Activated CD4-positive, CD25-positive, alpha-beta regulatory T cell treated with anti-CD3 and anti-CD28 coated beads, Interleukin-2, amount 50 U/mL, for 16 hours (primary cell): ENCODE results near the gene WIPI1.

Experiments
- DNase-seq: peaks from one replicate; pipeline ENCODE4 v3.0.0-alpha.2; 2020; ENCODE audit warnings: low read depth, low spot score

The WIPI1 gene

DNA sequence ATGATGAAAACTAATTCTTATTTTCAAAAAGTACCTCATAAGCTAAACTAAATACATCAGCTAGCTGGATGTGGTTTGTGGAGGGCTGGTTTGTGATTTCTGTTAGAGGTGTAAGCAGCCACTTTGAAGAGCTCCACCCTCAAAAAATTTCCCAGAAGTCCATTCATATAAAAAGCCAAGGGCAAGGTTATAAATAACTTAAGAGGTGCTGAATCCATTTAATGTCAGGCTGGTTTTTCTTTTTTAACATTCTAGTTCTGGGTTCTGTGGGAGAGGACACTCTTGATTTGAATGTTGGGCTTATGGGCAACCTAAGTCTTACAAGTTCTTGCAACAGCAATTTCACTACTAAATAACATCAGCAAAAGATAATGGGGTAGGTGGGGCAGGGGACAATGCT lies 3.4 kb upstream of the WIPI1 start:
- DNase-seq: no peak

- no peak for DNase-seq
These were observed 2.9 kb upstream of the WIPI1 start for GRCh38 chr17:68460146-68460545.

GRCh38 chr17:68459037-68459639 lies 1.8 kb upstream of the WIPI1 start:
- no peak for DNase-seq

DNA sequence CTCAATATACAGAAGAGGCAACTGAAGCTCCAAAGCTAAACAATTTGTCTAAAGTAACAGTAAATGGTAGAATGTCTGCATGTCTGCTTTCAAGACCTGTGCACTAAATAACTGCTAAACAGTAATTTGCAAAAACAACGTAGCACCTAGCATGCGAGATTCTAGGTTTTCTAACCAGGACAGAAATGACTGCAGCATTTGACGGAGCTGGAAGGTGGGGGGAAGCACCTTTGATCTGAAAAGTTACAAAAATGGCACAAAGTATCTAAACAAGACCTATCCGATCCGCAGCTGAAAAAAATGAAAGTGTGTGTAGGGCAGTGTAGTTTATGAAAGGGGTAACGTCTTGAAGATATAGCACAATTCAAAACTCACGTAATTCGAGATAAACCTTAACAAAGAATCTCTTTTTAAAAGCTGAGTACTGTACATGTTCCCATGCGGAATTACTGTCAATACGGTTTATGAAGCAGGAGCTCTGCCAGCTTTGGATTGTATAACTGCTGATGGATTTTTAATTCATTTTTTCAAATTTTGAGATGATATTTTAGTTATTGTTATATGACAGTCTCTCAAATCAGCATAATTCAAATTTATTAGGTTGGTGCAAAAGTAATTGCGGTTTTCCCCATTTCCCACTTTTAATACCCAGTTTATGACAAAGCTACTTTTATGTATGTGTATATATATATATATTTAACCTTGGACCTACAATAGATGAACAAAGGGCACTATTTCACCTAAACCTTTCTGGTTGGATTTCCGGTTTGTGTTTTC lies 1.2 kb upstream of the WIPI1 start:
- no peak for DNase-seq

DNA sequence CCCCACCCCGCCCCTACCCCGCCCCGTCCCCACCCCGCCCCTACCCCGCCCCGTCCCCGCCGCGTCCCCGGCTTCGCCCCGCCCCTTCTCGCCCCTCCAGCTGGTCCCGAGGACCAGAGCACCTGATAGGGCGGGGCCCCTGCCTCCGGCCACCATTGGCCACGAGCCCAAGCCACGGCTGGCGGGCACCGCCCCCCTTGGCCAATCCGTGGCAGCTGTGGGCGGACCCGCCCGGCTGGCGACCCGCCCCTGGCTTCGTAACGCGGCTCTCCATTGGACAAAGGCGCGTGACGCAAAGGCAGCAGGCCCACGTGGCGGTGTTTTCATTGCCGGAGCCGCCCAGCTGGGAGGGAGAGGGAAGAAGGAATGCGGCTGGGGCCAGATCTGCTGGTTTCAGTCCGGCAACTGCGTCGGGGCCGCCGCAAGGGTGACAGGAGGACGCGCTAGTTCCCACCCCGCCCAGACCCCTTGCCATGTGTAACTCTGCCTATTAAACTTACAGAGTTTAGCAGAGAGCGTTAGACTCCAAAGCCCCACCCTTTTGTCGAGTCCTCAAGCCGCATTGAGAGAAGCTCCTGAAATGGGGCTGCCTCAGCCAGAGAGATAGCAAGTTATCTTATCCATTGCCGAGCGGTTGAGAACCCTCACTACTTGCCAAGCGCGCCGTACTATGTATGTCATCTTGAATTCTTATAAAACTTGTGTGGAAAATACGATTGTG lies 403 bp upstream of the WIPI1 start:
- peak; percentile 98 for DNase-seq

DNA sequence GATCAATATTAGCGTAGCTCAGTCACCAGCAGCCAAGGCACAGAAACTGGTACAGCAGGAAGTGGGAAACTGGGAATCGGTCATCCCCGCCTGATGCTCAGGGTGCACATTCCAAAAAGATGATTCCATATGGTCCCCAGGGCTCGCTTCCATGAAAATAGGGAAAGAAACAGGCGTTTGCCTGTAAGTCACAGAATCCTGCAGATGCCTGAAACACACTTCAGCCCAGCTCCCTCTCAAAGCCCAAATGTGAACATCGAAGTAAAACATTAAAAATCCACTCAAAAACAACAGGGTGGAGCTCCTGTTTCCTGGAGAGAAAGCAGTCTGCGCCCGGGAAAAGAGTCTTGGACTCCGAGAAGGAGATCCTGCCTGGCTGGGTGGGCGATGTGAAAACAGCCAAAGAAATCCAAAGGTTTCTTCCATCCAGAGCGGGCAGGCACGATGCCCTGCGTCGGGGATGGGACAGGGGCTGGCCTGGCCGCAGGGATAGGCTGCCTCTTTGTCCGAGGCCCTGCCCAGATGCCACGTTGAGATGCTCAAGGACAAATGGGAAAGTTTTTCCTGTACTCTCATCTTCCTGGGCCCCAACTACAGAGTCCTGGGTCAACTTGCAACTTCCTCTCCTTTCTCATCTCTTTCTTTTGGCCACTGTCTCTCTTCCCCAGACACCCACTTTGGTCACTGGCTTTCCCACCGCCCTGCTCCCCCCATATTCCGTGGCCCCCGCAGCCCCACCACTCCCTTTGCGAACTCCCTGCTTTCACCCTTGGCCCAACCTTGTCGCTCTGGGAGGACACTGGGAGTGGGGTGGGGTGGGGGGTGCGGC lies 743 bp downstream of the WIPI1 start:
- no peak for DNase-seq

DNA sequence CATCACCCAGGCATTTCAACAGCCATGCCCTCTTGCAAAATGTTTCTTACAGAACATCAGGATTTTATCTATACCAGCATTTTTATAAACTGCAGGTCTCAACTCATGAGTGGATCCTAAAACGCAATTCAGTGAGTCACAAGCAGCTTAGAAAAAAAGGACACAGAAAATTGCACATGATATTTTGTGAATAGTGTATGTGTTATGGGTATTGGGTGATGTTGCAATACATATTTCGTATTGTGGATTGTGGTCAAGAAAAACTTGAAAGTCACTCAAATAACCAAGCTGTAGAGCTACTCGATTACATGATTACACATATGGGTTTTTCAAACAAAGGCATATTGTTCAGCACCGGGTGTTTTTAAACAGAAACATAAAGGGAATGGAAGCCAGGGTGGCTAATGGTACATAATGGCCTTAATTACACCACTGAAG lies 1.4 kb downstream of the WIPI1 start:
- DNase-seq: no peak

DNA sequence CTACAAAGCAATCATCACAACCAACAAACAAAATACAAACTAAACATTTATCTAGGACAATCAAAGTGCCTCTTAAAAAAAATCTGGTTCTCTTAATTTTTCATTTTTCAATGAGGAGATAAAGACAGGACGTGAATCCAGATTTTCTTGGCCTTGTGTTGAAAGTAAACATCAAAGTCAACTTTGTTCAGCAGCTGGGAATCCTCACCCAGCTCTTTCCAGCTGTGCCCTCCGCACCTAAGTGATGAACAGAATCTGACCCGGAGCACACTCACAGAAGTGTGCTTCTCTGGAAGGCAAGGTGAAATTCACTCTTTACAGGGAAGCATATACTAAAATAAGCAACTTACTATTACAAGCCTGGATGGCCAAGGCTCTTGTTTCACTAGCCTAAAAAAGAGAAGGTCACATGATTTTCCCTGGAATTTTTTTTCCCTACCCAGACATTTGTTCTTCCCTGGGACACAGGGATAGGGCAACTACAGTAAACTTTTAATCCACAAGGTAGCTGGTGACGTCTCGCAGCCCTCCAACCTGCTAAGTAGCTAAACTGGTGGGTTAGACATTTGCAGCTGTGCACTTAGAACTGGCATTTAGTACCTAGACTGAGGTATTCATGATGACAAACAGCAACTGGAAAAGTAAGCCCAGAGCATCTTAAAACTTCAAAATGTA lies 3.2 kb downstream of the WIPI1 start:
- DNase-seq: no peak

- no peak for DNase-seq
These were observed 4.5 kb downstream of the WIPI1 start for GRCh38 chr17:68452724-68453290.

GRCh38 chr17:68451670-68452354 lies 5.5 kb downstream of the WIPI1 start:
- no peak for DNase-seq

DNA sequence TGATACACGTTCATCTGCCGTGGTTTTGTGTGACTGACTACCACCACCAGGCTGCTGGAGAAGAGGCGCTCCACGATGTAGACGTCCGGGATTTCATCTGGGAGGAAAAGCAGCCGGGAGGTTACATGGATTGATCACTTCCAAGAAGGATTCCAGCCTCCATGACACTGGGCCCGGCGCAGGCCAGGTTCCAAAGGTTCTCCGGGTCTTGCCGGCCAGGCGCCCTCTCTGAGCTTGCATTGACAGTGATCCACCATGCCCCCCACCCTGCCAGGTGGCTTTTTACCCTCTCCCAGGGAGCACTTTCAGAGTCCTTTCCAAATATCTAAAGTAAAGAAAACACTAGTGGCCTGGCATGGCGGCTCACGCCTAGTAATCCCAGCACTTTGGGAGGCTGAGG lies 6.5 kb downstream of the WIPI1 start:
- DNase-seq: no peak

GRCh38 chr17:68450391-68450790 lies 6.9 kb downstream of the WIPI1 start:
- DNase-seq: no peak

DNA sequence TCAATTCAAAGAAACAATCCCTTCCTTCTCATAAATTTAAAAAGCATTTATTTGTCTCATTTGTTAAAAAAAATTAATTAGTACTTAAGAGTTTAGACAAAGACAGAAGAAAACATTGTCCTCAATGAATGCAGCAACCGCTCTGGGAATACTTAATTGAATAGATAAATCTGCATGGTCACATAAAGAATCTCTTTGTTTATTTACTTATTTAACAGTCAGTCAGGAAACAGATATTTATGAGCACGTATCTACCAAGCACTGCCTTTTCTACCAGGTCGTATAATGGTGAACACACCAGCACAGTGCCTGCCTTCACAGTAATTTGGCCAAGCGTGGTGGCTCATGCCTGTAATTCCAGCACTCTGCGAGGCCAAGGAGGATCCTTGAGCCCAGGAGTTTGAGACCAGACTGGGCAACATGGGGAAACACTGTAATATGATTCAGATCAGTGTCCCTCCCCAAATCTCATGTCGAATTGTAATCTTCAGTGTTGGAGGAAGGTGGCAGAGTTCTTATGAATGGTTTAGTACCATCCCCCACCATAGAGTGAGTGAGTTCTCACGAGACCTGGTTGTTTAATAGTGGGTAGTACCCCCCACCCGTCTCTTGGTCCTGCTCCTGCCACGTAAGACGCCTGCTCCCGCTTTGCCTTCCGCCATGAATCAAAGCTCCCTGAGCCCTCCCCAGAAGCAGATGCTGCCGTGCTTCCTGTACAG lies 8.1 kb downstream of the WIPI1 start:
- no peak for DNase-seq

GRCh38 chr17:68446626-68447041 lies 10.7 kb downstream of the WIPI1 start:
- DNase-seq: no peak

DNA sequence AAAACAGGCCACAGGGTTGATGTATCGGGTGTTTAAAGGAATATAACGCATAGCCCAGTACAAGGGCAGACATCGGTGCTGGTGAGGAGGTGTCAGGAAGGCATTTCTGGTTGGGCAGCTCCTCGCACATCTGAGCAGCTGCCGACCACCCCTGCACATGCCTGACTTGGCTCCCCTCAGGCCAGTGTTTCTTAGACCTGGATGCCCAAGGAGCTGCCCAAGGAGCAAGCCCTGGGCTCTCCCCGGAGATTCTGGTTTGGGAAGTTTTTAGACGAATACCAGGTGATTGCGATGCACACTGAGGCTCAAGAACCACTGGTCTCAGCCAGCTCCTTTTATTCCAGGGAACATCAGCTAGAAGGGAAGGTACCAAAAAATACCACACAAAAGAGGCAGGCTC lies 11.6 kb downstream of the WIPI1 start:
- DNase-seq: no peak

- DNase-seq: no peak
These were observed 13.3 kb downstream of the WIPI1 start for GRCh38 chr17:68443972-68444464.

GRCh38 chr17:68441070-68441770 lies 16.1 kb downstream of the WIPI1 start:
- DNase-seq: no peak

DNA sequence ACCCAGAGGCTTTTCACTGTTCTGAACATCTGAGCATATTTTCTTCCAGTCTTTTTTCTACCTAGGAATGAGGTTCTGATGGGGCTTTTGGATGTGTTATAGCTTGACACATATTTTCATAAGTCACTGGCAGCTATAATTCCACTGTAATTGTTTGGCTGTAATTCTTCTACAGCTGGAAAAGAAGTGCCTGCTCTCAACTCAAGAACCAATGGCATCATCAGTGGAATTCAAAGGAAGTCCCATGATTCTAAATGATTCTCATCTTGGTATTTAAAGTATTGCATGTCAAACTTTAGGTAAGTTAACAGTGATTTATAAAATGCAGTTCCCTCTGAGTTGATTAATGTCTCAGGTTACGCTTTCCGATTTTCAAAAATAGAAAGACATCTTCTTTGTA lies 16.8 kb downstream of the WIPI1 start:
- no peak for DNase-seq
